Neuronal stem cell (in vitro differentiated cells): Measurements from ENCODE around the gene FBXO8.

Experiments
- DNase-seq: peaks from one replicate; pipeline ENCODE4 v3.0.0-alpha.2; 2013; ENCODE audit warnings: low spot score
- H2AFZ ChIP-seq: one replicate; pipeline ENCODE4 v1.6.1; 2013; ENCODE audit warnings: mild to moderate bottlenecking, low read length, inconsistent platforms
- H2AK5ac ChIP-seq: 2 replicates; pipeline ENCODE4 v1.6.1; 2013; ENCODE audit warnings: low read depth, mild to moderate bottlenecking, inconsistent platforms, low read length, moderate library complexity, mixed read lengths
- H2BK120ac ChIP-seq: 2 replicates; pipeline ENCODE4 v1.6.1; 2013; ENCODE audit warnings: low read depth, mild to moderate bottlenecking, inconsistent platforms, low read length, moderate library complexity, mixed read lengths
- H2BK12ac ChIP-seq: one replicate; pipeline ENCODE4 v1.6.1; 2013; ENCODE audit warnings: low read length, inconsistent platforms
- H2BK15ac ChIP-seq: 2 replicates; pipeline ENCODE4 v1.6.1; 2013; ENCODE audit warnings: mild to moderate bottlenecking, low read length, inconsistent platforms, mixed read lengths
- H2BK5ac ChIP-seq: one replicate; pipeline ENCODE4 v1.6.1; 2013; ENCODE audit warnings: inconsistent platforms, mild to moderate bottlenecking, low read length, moderate library complexity
- H3K14ac ChIP-seq: one replicate; pipeline ENCODE4 v1.6.1; 2013; ENCODE audit warnings: low read length, inconsistent platforms
- H3K18ac ChIP-seq: 2 replicates; pipeline ENCODE4 v1.6.1; 2013; ENCODE audit warnings: low read length, inconsistent platforms
- H3K23ac ChIP-seq: 2 replicates; pipeline ENCODE4 v1.6.1; 2013; ENCODE audit warnings: low read depth, mild to moderate bottlenecking, mixed read lengths, low read length, inconsistent platforms; ENCODE audit not compliant: poor library complexity
- H3K27ac ChIP-seq: replicated peaks from 3 replicates; pipeline ENCODE4 v1.5.1; 2013; ENCODE audit warnings: low read length, inconsistent platforms
- H3K27me3 ChIP-seq, 3 experiments: 2 replicates each; pipeline ENCODE4 v1.6.1; 2013; ENCODE audit warnings: low read length in 3 of 3, mild to moderate bottlenecking in 2 of 3, inconsistent platforms in 1 of 3, low read depth in 1 of 3, mixed read lengths in 1 of 3, moderate library complexity in 1 of 3; ENCODE audit not compliant: control insufficient read depth in 3 of 3, insufficient read depth in 3 of 3
- H3K36me3 ChIP-seq, 2 donors: replicated peaks in 1 of 2; 2 replicates each; pipeline ENCODE4 v1.6.1; 2013; ENCODE audit warnings: low read length in 2 of 2; ENCODE audit not compliant: control insufficient read depth in 2 of 2, insufficient read depth in 2 of 2
- H3K4ac ChIP-seq: 2 replicates; pipeline ENCODE4 v1.6.1; 2013; ENCODE audit warnings: inconsistent platforms, mild to moderate bottlenecking, low read length, moderate library complexity
- H3K4me1 ChIP-seq, 2 donors: 1 replicate in 1 of 2; 2 replicates in 1 of 2; pipeline ENCODE4 v1.6.1; 2013; ENCODE audit warnings: low read length in 2 of 2, low read depth in 1 of 2; ENCODE audit not compliant: control insufficient read depth in 2 of 2, insufficient read depth in 1 of 2
- H3K4me2 ChIP-seq: one replicate; pipeline ENCODE4 v1.6.1; 2013; ENCODE audit warnings: mild to moderate bottlenecking, low read length, inconsistent platforms; ENCODE audit not compliant: insufficient read depth, poor library complexity, severe bottlenecking
- H3K4me3 ChIP-seq, 2 donors: 2 replicates each; pipeline ENCODE4 v1.5.1; 2013; ENCODE audit warnings: low read length in 2 of 2, mild to moderate bottlenecking in 2 of 2, inconsistent platforms in 1 of 2, moderate library complexity in 1 of 2
- H3K79me1 ChIP-seq: one replicate; pipeline ENCODE4 v1.6.1; 2013; ENCODE audit warnings: low read depth, mild to moderate bottlenecking, inconsistent platforms, low read length, moderate library complexity
- H3K9ac ChIP-seq: one replicate; pipeline ENCODE4 v1.6.1; 2013; ENCODE audit warnings: mild to moderate bottlenecking, low read depth, low read length, inconsistent platforms; ENCODE audit not compliant: poor library complexity
- H3K9me3 ChIP-seq, 2 donors: replicated peaks in 1 of 2; 2 replicates each; pipeline versions ENCODE3 to v1.6.1; 2013; ENCODE audit warnings: low read length in 2 of 2, mild to moderate bottlenecking in 2 of 2, inconsistent platforms in 1 of 2, low read depth in 1 of 2, mixed read lengths in 1 of 2, moderate library complexity in 1 of 2; ENCODE audit not compliant: control insufficient read depth in 2 of 2, insufficient read depth in 1 of 2
- H4K8ac ChIP-seq: one replicate; pipeline ENCODE4 v1.6.1; 2013; ENCODE audit warnings: low read depth, mild to moderate bottlenecking, inconsistent platforms, low read length, moderate library complexity
- H4K91ac ChIP-seq: one replicate; pipeline ENCODE4 v1.6.1; 2013; ENCODE audit warnings: low read length, low read depth, mild to moderate bottlenecking, inconsistent platforms; ENCODE audit not compliant: poor library complexity
- WGBS, 2 donors: extraction: QIAGEN DNeasy Blood & Tissue Kit; methylation state at CpG; one replicate each; pipeline ENCODE4 v1.1.7; 2013; ENCODE audit warnings: missing lambda C conversion rate in 2 of 2, mixed read lengths in 1 of 2; ENCODE audit not compliant: insufficient read length in 2 of 2, insufficient replicate concordance in 1 of 2; ENCODE audit errors: extremely low coverage in 2 of 2; 5-methylcytosine and 5-hydroxymethylcytosine counted together

The FBXO8 gene

DNA sequence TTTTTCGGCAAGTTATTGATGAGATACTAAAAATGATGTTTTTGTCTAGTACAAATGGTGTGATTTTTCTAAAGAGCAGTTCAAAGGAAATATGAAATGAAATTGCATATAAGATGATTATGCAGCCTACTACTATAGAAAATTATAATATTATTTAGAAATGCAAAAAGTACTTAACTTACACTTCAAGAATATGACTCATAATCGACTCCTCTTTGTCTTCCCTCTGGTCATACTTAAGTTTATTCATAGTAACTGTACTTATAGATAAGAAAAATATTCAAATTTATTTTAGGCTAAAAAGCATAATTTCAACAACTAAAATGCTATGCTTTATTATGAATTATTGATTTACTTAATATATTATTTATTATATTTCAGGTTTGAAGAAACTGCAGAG lies 33.5 kb upstream of the FBXO8 start:
- Histone ChIP-seq H4K8ac (no peak overlapping the region), H2BK5ac (no peak overlapping the region), H2BK12ac (no peak overlapping the region), H4K91ac (no peak overlapping the region), H2BK15ac (no peak overlapping the region), H3K9me3 (no peaks in the 10 kb centered on the region), H2BK120ac (no peak overlapping the region), H3K79me1 (peaks cover 2% of the 10 kb centered on the region), H3K23ac (no peak overlapping the region), H3K27ac (no peak overlapping the region), H3K4me2 (no peak overlapping the region), H3K4me3 (no peak overlapping the region), H2AK5ac (no peak overlapping the region), H3K36me3 (peaks cover 0 to 64% of the 10 kb centered on the region in 2 donors), H3K4me1 (no peaks in the 10 kb centered on the region), H3K4ac (no peak overlapping the region), H3K14ac (no peak overlapping the region), H2AFZ (no peak overlapping the region), H3K18ac (no peak overlapping the region), H3K9ac (no peak overlapping the region), H3K27me3 (no peaks in the 10 kb centered on the region)
- no peak for DNase-seq
- no CpG with 5 or more reads among the region's 2 CpGs for WGBS, 2 donors

DNA sequence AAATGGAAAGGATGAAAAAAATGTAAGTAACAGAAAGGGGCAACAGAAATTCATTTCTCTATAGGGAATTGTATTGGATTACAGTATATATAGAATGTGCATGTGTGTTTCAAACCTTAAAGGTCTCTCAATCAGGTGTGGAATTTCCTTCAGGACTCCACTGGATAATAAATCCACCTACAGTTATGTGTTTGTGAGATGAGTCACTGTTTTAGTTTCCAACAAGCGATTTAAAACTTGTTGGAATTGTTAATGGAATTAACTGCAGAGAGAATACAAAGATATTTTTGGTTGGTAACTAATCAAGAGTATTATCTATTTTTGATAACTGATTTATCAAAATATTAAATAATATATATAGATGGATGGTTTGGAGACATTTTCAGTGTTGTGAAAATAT lies 33.1 kb upstream of the FBXO8 start:
- H3K9ac ChIP-seq, result no peak overlapping the region
- H3K4ac ChIP-seq, result no peak overlapping the region
- H2BK15ac ChIP-seq, result no peak overlapping the region
- H3K4me3 ChIP-seq, result no peak overlapping the region
- peaks cover 0 to 68% of the 10 kb centered on the region in 2 donors for H3K36me3 ChIP-seq
- no peak overlapping the region for H4K91ac ChIP-seq
- no peaks in the 10 kb centered on the region for H3K27me3 ChIP-seq
- no peak overlapping the region for H3K27ac ChIP-seq
- H2BK12ac ChIP-seq, result no peak overlapping the region
- WGBS, 2 donors, result no CpG with 5 or more reads among the region's 1 CpG
- no peak overlapping the region for H4K8ac ChIP-seq
- H3K18ac ChIP-seq, result no peak overlapping the region
- no peaks in the 10 kb centered on the region for H3K9me3 ChIP-seq
- no peak overlapping the region for H3K23ac ChIP-seq
- H3K4me1 ChIP-seq, result no peaks in the 10 kb centered on the region
- no peak overlapping the region for H2BK120ac ChIP-seq
- H3K14ac ChIP-seq, result no peak overlapping the region
- H3K79me1 ChIP-seq, result peaks cover 2% of the 10 kb centered on the region
- no peak overlapping the region for H2AK5ac ChIP-seq
- no peak for DNase-seq
- H2AFZ ChIP-seq, result no peak overlapping the region
- H2BK5ac ChIP-seq, result no peak overlapping the region
- no peak overlapping the region for H3K4me2 ChIP-seq

DNA sequence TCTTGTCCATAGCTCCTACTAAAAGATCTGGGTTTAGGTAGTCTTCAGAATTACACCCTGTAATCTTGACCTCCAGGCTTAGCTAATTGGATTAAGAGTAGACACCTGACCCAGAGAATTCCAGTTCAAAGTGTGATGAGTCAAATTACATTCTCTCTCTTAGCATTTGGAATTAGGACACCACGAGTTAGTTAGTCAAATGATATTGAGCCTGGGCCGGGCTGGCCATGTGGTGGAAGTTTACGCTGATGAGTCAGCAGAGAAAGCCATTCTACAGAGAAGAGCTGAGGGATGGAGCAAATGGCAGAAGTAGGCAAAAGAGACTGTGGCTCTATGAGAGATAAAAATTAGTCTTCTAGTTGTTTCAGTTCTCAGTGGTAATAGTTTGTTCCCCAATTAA lies 31.3 kb upstream of the FBXO8 start:
- Histone ChIP-seq H3K27me3 (no peaks in the 10 kb centered on the region), H2BK120ac (no peak overlapping the region), H2AK5ac (no peak overlapping the region), H2BK15ac (no peak overlapping the region), H3K14ac (no peak overlapping the region), H3K4ac (no peak overlapping the region), H2BK5ac (no peak overlapping the region), H3K4me2 (no peak overlapping the region), H3K36me3 (peaks cover 0 to 77% of the 10 kb centered on the region in 2 donors), H4K91ac (no peak overlapping the region), H3K9ac (no peak overlapping the region), H3K18ac (no peak overlapping the region), H4K8ac (no peak overlapping the region), H3K23ac (no peak overlapping the region), H3K27ac (no peak overlapping the region), H3K4me1 (no peaks in the 10 kb centered on the region), H3K4me3 (no peak overlapping the region), H3K9me3 (no peaks in the 10 kb centered on the region), H2AFZ (no peak overlapping the region), H2BK12ac (no peak overlapping the region), H3K79me1 (peaks cover 2% of the 10 kb centered on the region)
- WGBS, 2 donors, result no CpG with 5 or more reads among the region's 3 CpGs
- DNase-seq, result no peak

DNA sequence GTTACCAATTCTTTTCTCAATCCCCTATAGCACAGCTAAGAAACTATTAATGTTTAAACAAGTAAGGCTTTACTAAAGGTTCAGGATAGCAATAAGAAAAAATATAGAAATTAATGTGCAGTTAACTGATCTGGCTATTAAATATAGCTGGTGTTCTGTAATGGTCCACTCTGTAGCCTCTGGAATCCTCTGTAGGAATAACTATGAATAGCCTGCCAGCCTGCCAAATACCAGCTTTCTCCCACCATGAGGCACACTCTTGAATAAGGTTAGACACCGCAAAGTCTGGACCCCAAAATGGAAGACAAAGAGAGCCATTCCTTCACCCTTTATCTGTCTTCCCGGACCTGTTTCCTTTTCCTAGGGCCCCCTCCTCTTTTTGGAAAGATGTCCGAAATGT lies 30.8 kb upstream of the FBXO8 start:
- H3K27me3 ChIP-seq, result no peaks in the 10 kb centered on the region
- no peak overlapping the region for H2AK5ac ChIP-seq
- no peak overlapping the region for H3K14ac ChIP-seq
- no CpG with 5 or more reads among the region's 3 CpGs for WGBS, 2 donors
- H3K4me3 ChIP-seq, result no peak overlapping the region
- no peaks in the 10 kb centered on the region for H3K4me1 ChIP-seq
- H4K8ac ChIP-seq, result no peak overlapping the region
- H2BK5ac ChIP-seq, result no peak overlapping the region
- no peak overlapping the region for H2BK12ac ChIP-seq
- no peak overlapping the region for H2AFZ ChIP-seq
- no peak overlapping the region for H3K23ac ChIP-seq
- H3K18ac ChIP-seq, result no peak overlapping the region
- H3K4ac ChIP-seq, result no peak overlapping the region
- no peak for DNase-seq
- H2BK120ac ChIP-seq, result no peak overlapping the region
- H3K36me3 ChIP-seq, result peaks cover 0 to 77% of the 10 kb centered on the region in 2 donors
- no peak overlapping the region for H3K4me2 ChIP-seq
- no peaks in the 10 kb centered on the region for H3K9me3 ChIP-seq
- no peak overlapping the region for H3K9ac ChIP-seq
- no peak overlapping the region for H4K91ac ChIP-seq
- H3K27ac ChIP-seq, result no peak overlapping the region
- no peak overlapping the region for H2BK15ac ChIP-seq
- peaks cover 2% of the 10 kb centered on the region for H3K79me1 ChIP-seq
